Astrocyte (in vitro differentiated cells and primary cell): Measurements from ENCODE around the gene THAP2. TPM values are rescaled to one million over a fixed set of nuclear protein-coding genes. Genes with fewer than 3 reads are reported as not detected.

Source experiments
- DNase-seq: peaks from one replicate; pipeline ENCODE4 v3.0.0-alpha.2; 2010; ENCODE audit warnings: low read depth
- FAIRE-seq: peaks from 2 replicates; lab custom pipeline; 2011; peaks lifted over from hg19 to GRCh38; lab: Jason Lieb, UNC
- H2AFZ ChIP-seq: 2 replicates; pipeline ENCODE4 v1.6.0; 2012; ENCODE audit warnings: low read depth, low read length, inconsistent platforms
- H3K27ac ChIP-seq: 2 replicates; pipeline ENCODE4 v1.5.1; 2011; ENCODE audit warnings: low read depth, low read length, inconsistent platforms
- H3K27me3 ChIP-seq: 2 replicates; pipeline ENCODE4 v1.6.0; 2011; ENCODE audit warnings: low read length, inconsistent platforms; ENCODE audit not compliant: insufficient read depth
- H3K36me3 ChIP-seq: 2 replicates; pipeline ENCODE4 v1.5.1; 2011; ENCODE audit warnings: low read length, inconsistent platforms; ENCODE audit not compliant: insufficient read depth
- H3K4me1 ChIP-seq: 2 replicates; pipeline ENCODE4 v1.5.1; 2011; ENCODE audit warnings: low read length, inconsistent platforms; ENCODE audit not compliant: insufficient read depth
- H3K4me2 ChIP-seq: 2 replicates; pipeline ENCODE4 v1.6.0; 2012; ENCODE audit warnings: low read length, inconsistent platforms
- H3K4me3 ChIP-seq: 2 replicates; pipeline ENCODE4 v1.5.1; 2011; ENCODE audit warnings: low read depth, mild to moderate bottlenecking, low read length, inconsistent platforms; ENCODE audit not compliant: insufficient read depth
- H3K79me2 ChIP-seq: 2 replicates; pipeline ENCODE4 v1.6.0; 2012; ENCODE audit warnings: mild to moderate bottlenecking, low read length, inconsistent platforms; ENCODE audit not compliant: insufficient read depth
- H3K9ac ChIP-seq: 2 replicates; pipeline ENCODE4 v1.6.0; 2012; ENCODE audit warnings: mild to moderate bottlenecking, low read length, inconsistent platforms
- H3K9me3 ChIP-seq: 2 replicates; pipeline ENCODE4 v1.5.1; 2012; ENCODE audit warnings: low read depth, mild to moderate bottlenecking, low read length, inconsistent platforms; ENCODE audit not compliant: insufficient read depth
- H4K20me1 ChIP-seq: 2 replicates; pipeline ENCODE4 v1.6.0; 2012; ENCODE audit warnings: low read length, inconsistent platforms; ENCODE audit not compliant: insufficient read depth
- H3K27ac Mint-ChIP-seq: one replicate; pipeline ENCODE4 v1.8.0; 2021; ENCODE audit warnings: mild to moderate bottlenecking, mixed read lengths; ENCODE audit not compliant: unreplicated experiment
- H3K27me3 Mint-ChIP-seq: one replicate; pipeline ENCODE4 v1.8.0; 2021; ENCODE audit warnings: low read depth, mixed read lengths; ENCODE audit not compliant: unreplicated experiment
- H3K36me3 Mint-ChIP-seq: one replicate; pipeline ENCODE4 v1.8.0; 2021; ENCODE audit warnings: low read depth, mixed read lengths; ENCODE audit not compliant: unreplicated experiment
- H3K4me1 Mint-ChIP-seq: one replicate; pipeline ENCODE4 v1.8.0; 2021; ENCODE audit warnings: low read depth, mixed read lengths; ENCODE audit not compliant: unreplicated experiment
- H3K4me3 Mint-ChIP-seq: one replicate; pipeline ENCODE4 v1.8.0; 2021; ENCODE audit warnings: mild to moderate bottlenecking, moderate library complexity, mixed read lengths; ENCODE audit not compliant: unreplicated experiment
- H3K9me3 Mint-ChIP-seq: one replicate; pipeline ENCODE4 v1.8.0; 2021; ENCODE audit warnings: mild to moderate bottlenecking, mixed read lengths; ENCODE audit not compliant: unreplicated experiment
- CTCF ChIP-seq: IDR thresholded peaks from 2 replicates; pipeline ENCODE4 v1.5.1; 2011; ENCODE audit warnings: low read depth, mild to moderate bottlenecking, inconsistent platforms, low read length, moderate library complexity; ENCODE audit not compliant: insufficient read depth
- EZH2 ChIP-seq: IDR thresholded peaks from 2 replicates; pipeline ENCODE4 v1.6.1; 2012; ENCODE audit warnings: mild to moderate bottlenecking, low read length, inconsistent platforms; ENCODE audit not compliant: insufficient read depth
- total RNA-seq: library from RNA; stranded (reverse); gene quantifications from 2 replicates; pipeline ENCODE4 v1.2.1, GENCODE V29; 2021

THAP2 gene
- total RNA-seq, 1 donor from 2014 or later, result 6.3 TPM

- H4K20me1 ChIP-seq, result peaks cover 27% of the 10 kb centered on the region
- no peaks in the 10 kb centered on the region for H3K27me3 ChIP-seq
- Mint-ChIP-seq H3K36me3 (peaks cover 9% of the 10 kb centered on the region), H3K4me3 (no peak overlapping the region), H3K9me3 (no peaks in the 10 kb centered on the region), H3K27ac (no peak overlapping the region), H3K4me1 (no peaks in the 10 kb centered on the region), H3K27me3 (no peaks in the 10 kb centered on the region)
- no peak overlapping the region for H3K9ac ChIP-seq
- FAIRE-seq, result peak; percentile 5
- H3K36me3 ChIP-seq, result peaks cover 86% of the 10 kb centered on the region
- H3K4me1 ChIP-seq, result peaks cover 6% of the 10 kb centered on the region
- no peak for DNase-seq
- H2AFZ ChIP-seq, result no peak overlapping the region
- no peak overlapping the region for H3K27ac ChIP-seq
- H3K4me2 ChIP-seq, result no peak overlapping the region
- no peaks in the 10 kb centered on the region for H3K9me3 ChIP-seq
- H3K79me2 ChIP-seq, result peaks cover 15% of the 10 kb centered on the region
- no peak for TF ChIP-seq EZH2
- TF ChIP-seq CTCF, result no peak
- no peak overlapping the region for H3K4me3 ChIP-seq
These were observed 36.6 kb upstream of the THAP2 start for GRCh38 chr12:71627438-71628002.

GRCh38 chr12:71636704-71637115, 27.4 kb upstream of the THAP2 start:
- H3K4me1 ChIP-seq, result no peaks in the 10 kb centered on the region
- H3K36me3 ChIP-seq, result peaks cover 86% of the 10 kb centered on the region
- no peaks in the 10 kb centered on the region for H3K9me3 ChIP-seq
- H3K9ac ChIP-seq, result no peak overlapping the region
- H3K27ac ChIP-seq, result no peak overlapping the region
- TF ChIP-seq EZH2, result no peak
- TF ChIP-seq CTCF, result peak; percentile 80
- DNase-seq (peak; percentile 51), FAIRE-seq (peak; percentile 60)
- peaks cover 27% of the 10 kb centered on the region for H4K20me1 ChIP-seq
- Mint-ChIP-seq H3K36me3 (peaks cover 5% of the 10 kb centered on the region), H3K27ac (no peak overlapping the region), H3K4me1 (peaks cover 4% of the 10 kb centered on the region), H3K27me3 (no peaks in the 10 kb centered on the region), H3K4me3 (no peak overlapping the region), H3K9me3 (no peaks in the 10 kb centered on the region)
- peaks cover 33% of the 10 kb centered on the region for H3K79me2 ChIP-seq
- H3K4me2 ChIP-seq, result no peak overlapping the region
- no peaks in the 10 kb centered on the region for H3K27me3 ChIP-seq
- no peak overlapping the region for H3K4me3 ChIP-seq
- H2AFZ ChIP-seq, result no peak overlapping the region

- H3K36me3 Mint-ChIP-seq, result peaks cover 3% of the 10 kb centered on the region
These were observed 25.6 kb upstream of the THAP2 start for GRCh38 chr12:71638499-71638898.

More at GRCh38 chr12:71638499-71638898, 25.6 kb upstream of the THAP2 start:
- no peaks in the 10 kb centered on the region for H3K27me3 ChIP-seq
- no peak overlapping the region for H3K4me3 Mint-ChIP-seq
- peaks cover 6% of the 10 kb centered on the region for H3K4me1 Mint-ChIP-seq
- FAIRE-seq, result no peak
- no peak for DNase-seq
- peaks cover 80% of the 10 kb centered on the region for H3K36me3 ChIP-seq
- no peak overlapping the region for H3K27ac ChIP-seq
- no peak overlapping the region for H2AFZ ChIP-seq
- H3K9me3 ChIP-seq, result no peaks in the 10 kb centered on the region
- no peak overlapping the region for H3K4me3 ChIP-seq
- H3K27ac Mint-ChIP-seq, result no peak overlapping the region
- H3K9ac ChIP-seq, result no peak overlapping the region
- H4K20me1 ChIP-seq, result peaks cover 36% of the 10 kb centered on the region
- no peak overlapping the region for H3K4me2 ChIP-seq
- H3K27me3 Mint-ChIP-seq, result no peaks in the 10 kb centered on the region
- H3K9me3 Mint-ChIP-seq, result no peaks in the 10 kb centered on the region
- H3K4me1 ChIP-seq, result no peaks in the 10 kb centered on the region
- peaks cover 37% of the 10 kb centered on the region for H3K79me2 ChIP-seq
- no peak for TF ChIP-seq CTCF
- no peak for TF ChIP-seq EZH2
